Stimulated activated naive CD8-positive, alpha-beta T cell treated with anti-CD3 and anti-CD28 coated beads, Interleukin-15, Interleukin-2, amounts not matched to agents 100 U/mL and 50 U/mL, for 24 hours (primary cell): Measurements from ENCODE around the gene AFP.

Source experiments
- ATAC-seq: fragments of 150-1000 bp; cut with Tn5 transposase; one replicate; pipeline ENCODE4 v1.10.0; 2021
- DNase-seq: peaks from one replicate; pipeline ENCODE4 v3.0.0; 2021

AFP gene

DNA sequence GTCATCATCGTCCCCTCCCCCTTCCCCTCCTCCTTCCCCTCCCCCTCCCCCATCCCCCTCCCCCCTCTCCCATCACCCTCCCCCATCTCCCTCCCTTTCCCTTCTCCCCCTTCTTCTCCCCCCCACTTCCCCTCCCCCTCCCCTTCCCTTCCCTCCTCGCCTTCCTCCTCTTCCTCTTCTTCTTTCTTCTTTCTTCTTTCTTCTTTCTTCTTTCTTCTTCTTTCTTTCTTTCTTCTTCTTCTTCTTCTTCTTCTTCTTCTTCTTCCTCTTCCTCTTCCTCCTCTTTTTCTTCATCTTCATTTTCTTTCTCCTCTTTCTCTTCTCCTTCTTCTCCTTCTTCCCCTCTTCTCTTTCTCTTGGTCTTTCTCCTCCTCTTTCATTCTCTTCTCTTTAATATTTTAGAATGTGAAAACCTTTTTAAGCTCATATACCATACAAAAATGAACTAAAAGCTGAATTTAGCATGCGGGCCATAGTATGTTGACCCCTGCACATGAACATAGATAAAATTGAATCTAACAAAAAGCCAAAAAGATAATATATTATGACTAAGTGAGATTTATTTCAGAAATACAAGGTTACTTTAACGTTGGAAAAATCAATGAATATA is 25.0 kb downstream of the AFP start:
- DNase-seq (no peak), ATAC-seq (no peak)

DNA sequence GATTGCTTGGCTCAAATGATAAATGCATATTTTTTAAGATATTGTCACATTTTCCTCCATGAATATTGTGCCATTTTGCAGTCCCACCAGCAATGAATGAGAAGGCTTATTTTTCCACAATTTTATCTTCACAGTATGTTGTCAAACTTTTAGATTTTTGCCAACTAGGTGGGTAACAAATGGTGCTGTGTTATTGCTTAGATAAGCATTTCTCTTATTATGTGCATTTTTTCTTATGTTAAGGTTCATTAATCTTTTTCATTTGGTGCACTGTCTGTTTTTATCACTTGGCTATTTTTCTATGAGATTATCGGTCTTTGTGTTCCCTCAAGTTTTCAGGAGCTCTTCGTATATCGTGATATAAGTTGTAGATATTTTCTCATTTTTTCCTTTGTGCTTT is 32.1 kb downstream of the AFP start:
- ATAC-seq (no peak), DNase-seq (no peak)

DNA sequence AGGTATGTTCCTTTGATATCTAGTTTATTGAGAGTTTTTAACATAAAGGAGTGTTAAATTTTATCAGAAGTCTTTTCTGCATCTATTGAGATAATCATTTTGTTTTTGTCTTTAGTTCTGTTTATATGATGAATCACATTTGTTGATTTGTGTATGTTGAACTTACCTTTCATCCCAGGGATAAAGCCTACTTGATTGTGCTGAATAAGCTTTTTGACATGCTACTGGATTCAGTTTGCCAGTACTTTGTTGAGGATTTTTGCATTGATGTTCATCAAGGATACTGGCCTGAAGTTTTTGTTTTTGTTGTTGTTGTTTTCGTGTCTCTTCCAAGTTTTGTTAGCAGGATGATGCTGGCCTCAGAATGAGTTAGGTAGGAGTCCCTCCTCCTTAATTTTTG is 34.7 kb downstream of the AFP start:
- DNase-seq: no peak
- ATAC-seq: no peak

DNA sequence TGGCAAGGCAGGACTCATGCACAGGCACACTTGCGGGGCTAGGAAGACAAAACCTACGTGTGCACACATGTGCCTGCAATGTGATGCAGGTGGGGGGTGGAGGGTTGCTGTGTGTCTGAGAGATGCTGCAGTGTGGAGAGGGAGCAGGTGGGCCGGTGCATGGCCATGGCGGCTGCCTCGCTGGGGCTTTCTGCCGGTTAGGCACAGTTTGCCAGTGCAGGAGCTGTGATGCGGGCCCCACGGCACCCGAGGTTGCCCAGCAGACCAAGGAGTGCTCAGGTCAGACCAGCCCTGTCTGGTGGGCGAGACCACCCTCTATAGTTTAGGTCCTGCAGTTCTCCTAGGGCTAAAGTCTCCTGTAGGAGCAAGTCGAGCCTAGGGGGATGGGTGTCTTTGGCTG is 41.2 kb downstream of the AFP start:
- ATAC-seq (no peak), DNase-seq (no peak)

DNA sequence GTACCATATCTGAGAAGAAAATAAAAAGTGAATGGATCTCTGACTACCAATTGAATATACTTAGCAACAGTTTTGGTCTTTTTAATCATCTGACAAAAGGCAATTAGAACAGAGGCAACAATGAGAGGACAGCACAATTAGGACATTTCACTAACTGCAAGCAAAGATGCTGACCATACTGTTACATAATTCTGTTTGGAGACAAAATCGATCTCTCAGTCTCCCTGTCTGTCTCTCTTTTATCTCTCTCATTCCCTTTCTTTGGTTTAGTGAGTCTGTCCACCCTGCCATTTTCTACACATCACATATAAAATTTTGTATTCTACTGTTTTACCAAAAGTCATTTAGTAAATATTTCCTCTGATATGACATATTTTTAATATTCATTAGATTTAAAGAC is 43.3 kb downstream of the AFP start:
- ATAC-seq: no peak
- no peak for DNase-seq

DNA sequence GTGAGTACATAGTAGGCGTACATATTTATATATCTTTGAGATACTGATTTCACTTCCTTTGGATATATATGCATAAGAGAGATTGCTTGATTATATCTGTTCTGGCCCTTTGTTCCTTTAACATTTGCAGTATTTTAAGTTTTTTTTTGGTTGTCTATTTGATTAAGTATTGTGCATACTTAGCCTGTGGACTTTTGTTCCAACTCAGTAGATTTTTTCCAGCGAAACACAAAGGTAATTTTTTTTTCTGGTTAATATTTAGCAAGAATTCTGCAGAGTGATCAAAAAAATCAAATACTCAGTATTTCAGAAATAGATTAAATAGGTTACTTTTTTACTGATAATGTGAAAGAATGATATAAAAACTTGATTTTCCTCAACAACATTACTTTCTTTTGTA is 45.3 kb downstream of the AFP start, which contains the start of gene AFM:
AFM (plus strand) TSS at position 388 of the 400 bp plus-strand sequence. CDS start 31 bp downstream, outside the sequence.
- no peak for ATAC-seq
- DNase-seq: no peak

DNA sequence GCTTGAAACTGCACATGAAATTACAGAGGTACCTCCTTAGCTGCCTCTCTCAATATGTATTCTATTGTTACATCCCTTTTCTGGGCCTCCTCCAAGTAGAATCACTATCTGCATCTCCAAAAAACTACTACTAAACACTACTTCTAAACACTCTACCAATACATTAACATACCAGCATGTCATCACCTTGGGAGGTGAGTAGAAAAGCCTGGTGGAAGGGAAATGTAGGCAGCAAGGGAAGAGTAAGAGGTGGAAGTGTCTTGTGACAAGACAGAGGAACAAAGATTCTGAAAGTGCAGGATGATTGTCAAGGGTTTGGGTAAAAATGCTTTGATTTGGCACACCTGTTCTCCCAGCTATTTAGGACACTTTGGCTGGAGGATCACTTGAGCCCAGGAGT is 49.1 kb downstream of the AFP start:
- ATAC-seq (no peak), DNase-seq (no peak)

DNA sequence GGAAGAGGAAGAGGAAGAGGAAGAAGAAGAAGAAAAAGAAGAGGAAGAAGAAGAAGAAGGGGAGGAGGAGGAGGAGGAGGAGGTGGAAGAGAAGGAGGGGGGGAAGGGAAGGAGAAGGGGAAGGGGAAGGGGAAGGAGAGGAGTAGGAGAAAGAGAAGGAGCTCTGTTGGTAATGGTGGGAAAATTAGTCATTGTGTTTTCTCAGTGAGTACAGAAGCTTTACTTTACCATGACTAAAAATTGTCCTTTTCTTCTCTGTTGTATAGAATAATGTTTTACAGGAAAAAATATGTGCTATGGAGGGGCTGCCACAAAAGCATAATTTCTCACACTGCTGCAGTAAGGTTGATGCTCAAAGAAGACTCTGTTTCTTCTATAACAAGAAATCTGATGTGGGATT is 49.6 kb downstream of the AFP start:
- ATAC-seq: no peak
- DNase-seq: no peak

DNA sequence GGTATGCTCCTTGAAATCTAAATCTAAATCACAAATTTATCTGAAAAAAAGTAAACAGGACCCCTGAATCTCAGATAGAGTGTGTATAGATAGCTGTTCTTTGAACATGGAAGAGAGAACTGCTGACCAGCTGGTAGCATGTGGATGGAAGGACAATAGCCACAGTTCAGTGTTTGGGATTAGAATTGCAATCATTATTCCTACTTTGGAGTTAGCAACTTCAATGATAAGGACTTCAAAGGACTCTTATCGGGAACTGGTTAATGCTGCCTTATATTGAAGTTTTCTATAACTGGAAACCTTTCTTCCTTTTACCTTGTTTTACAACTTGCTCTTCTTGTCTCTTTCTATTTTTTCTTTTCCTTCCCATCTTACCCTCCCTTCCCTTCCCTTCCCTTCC is 50.5 kb downstream of the AFP start:
- ATAC-seq (no peak), DNase-seq (no peak)

DNA sequence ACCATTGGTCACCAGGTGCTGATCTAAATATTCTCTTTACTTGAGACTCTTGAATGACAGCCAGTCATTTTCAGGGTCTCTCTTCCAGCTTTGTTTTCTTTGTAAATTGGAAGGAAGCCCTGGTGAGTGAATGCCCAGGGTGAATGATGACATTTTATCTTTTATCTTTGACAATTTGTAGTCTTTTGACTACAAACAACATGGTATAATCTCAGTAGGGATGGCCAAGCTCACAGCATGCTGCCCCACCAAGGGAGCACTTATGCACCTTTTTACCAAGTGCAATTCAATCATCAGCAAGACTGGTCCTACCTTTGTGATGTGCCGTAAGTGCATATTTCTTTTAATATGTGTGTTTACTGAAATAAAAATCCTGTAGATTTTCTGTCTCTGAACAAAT is 51.2 kb downstream of the AFP start:
- no peak for ATAC-seq
- DNase-seq: no peak

DNA sequence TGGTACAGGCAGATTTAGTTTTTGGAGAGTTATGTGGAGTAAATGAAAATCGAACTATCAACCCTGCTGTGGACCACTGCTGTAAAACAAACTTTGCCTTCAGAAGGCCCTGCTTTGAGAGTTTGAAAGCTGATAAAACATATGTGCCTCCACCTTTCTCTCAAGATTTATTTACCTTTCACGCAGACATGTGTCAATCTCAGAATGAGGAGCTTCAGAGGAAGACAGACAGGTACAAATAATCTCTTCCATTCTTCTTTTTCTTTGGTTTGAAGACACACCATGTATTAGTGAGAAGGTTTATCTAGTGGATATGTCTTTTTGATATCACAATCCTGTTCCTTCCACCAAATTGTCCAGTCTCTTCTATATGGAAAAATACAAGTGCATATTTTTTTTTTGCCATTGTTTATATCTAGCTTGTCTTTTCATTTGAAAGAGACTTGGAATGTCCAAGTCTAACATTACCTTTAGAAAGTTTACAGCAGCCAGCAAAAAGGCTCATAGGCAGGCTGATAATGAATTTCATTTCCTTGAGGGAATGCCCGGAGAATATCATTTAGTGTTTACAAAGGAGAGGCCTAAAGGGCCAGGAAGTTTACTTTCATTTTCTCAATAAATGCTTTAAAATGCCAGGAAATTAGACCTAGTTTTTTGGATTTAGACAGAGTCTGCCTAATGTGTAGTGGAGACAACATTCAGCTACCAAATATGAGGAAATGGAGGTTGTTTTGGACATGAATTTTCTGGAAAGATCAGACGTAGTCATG is 64.2 kb downstream of the AFP start:
- no peak for DNase-seq
- no peak for ATAC-seq

DNA sequence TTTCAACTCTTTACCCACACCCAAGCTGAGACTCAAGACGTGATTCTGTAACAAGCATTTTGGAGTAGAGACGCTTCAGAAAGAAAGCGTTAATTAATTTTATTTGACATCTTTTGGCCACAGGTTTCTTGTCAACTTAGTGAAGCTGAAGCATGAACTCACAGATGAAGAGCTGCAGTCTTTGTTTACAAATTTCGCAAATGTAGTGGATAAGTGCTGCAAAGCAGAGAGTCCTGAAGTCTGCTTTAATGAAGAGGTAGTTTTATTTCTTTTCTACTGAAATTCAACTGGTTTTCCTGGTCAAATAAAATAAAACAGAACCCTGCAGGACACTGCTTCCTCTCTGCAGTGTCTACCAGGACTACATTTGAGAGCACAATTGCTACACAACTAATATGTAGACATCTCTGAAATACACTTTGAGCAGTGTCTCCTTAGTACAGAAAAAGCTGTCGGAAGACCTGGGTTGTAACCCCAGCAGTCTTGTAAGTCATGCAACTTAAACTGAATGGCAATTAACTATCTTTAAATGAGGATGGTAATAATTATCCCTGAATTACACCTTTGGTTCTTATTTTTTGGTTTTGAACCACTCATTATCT is 65.7 kb downstream of the AFP start:
- no peak for ATAC-seq

DNA sequence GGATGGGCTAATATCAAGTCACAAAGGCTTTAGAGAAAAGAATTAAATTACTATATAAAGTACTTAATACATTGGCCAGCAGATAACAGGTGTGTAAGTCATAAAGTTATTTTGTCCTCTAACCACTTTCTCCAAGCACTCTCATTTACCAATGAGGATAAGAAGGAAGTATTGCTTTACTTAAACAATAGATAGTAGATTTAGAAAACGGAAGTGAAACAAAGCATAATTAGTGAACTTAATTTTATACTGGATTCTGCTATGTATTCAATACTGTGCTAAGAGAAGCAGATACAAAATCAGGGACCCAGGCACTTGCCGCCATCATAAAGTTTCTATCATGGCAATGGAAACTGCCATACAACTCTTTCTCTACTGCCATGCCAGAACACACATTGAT is 69.5 kb downstream of the AFP start:
- ATAC-seq (no peak), DNase-seq (no peak)

More for the DNA sequence above, 65.7 kb downstream of the AFP start:
- no peak for DNase-seq
